ENCODE measurements around the gene AP1G1. TPM values are rescaled to one million over a fixed set of nuclear protein-coding genes. Genes with fewer than 3 reads are reported as not detected.

Gene AP1G1
- total RNA-seq, 4 donors from 2014 or later: 104 to 270 (median 121) TPM

- no peaks in the 10 kb centered on the region for H3K27me3 ChIP-seq
- H3K36me3 ChIP-seq: peaks cover 0 to 57% (median 28%) of the 10 kb centered on the region in 4 donors
- in situ Hi-C loops (cut with MboI; ENCODE audit: low pct_ligation_motif_present in 1 of 4, low pct_unique_long_range_greater_than_20kb in 1 of 4, low sequenced_read_pairs in 3 of 4) (no loop called here), intact Hi-C loops (cut with DNase I; ENCODE audit: low total_unique reads) (no loop called here)
- H3K27ac ChIP-seq: no peak overlapping the region
- no peak for TF ChIP-seq CTCF (IDR thresholded peaks at IDR 0.05)
- no peak for TF ChIP-seq EP300 (IDR thresholded peaks at IDR 0.05; ENCODE audit: low read depth)
- no peak for TF ChIP-seq POLR2A (IDR thresholded peaks at IDR 0.05)
- TF ChIP-seq POLR2AphosphoS5 (IDR thresholded peaks at IDR 0.05): no peak
- no peak overlapping the region for H3K4me3 ChIP-seq
- H3K4me1 ChIP-seq: peaks cover 0 to 8% (median 0%) of the 10 kb centered on the region in 4 donors
- H3K9me3 ChIP-seq: no peaks in the 10 kb centered on the region
- no peak for DNase-seq
Observed at GRCh38 chr16:71771571-71771970, 37.1 kb downstream of the AP1G1 start.

- peaks cover 0 to 8% (median 0%) of the 10 kb centered on the region in 4 donors for H3K4me1 ChIP-seq
- no peaks in the 10 kb centered on the region for H3K9me3 ChIP-seq
- no peak overlapping the region for H3K27ac ChIP-seq
- no peak overlapping the region for H3K4me3 ChIP-seq
- H3K27me3 ChIP-seq: no peaks in the 10 kb centered on the region
- in situ Hi-C loops (cut with MboI; ENCODE audit: low pct_ligation_motif_present in 1 of 4, low pct_unique_long_range_greater_than_20kb in 1 of 4, low sequenced_read_pairs in 3 of 4) (no loop called here), intact Hi-C loops (cut with DNase I; ENCODE audit: low total_unique reads) (no loop called here)
- no peak for DNase-seq
- peaks cover 0 to 53% (median 26%) of the 10 kb centered on the region in 4 donors for H3K36me3 ChIP-seq
- TF ChIP-seq CTCF (IDR thresholded peaks at IDR 0.05) (no peak), EP300 (IDR thresholded peaks at IDR 0.05; ENCODE audit: low read depth) (no peak), POLR2AphosphoS5 (IDR thresholded peaks at IDR 0.05) (no peak), POLR2A (IDR thresholded peaks at IDR 0.05) (no peak)
- 95 to 100% methylated on average over 1 of the region's 1 CpG for WGBS, 2 donors (ENCODE audit: low coverage in 1 of 2)
Observed at GRCh38 chr16:71769222-71769621, 39.4 kb downstream of the AP1G1 start.

GRCh38 chr16:71767060-71767900, 41.4 kb downstream of the AP1G1 start:
- 76 to 84% methylated on average over 3 of the region's 3 CpGs for WGBS, 2 donors (ENCODE audit: low coverage in 1 of 2)
- in situ Hi-C loops (cut with MboI; ENCODE audit: low pct_ligation_motif_present in 1 of 4, low pct_unique_long_range_greater_than_20kb in 1 of 4, low sequenced_read_pairs in 3 of 4): no loop called here

More at GRCh38 chr16:71767060-71767900, 41.4 kb downstream of the AP1G1 start:
- no peak for TF ChIP-seq POLR2A (IDR thresholded peaks at IDR 0.05)
- no peak for TF ChIP-seq EP300 (IDR thresholded peaks at IDR 0.05; ENCODE audit: low read depth)
- no peak for TF ChIP-seq CTCF (IDR thresholded peaks at IDR 0.05)
- TF ChIP-seq POLR2AphosphoS5 (IDR thresholded peaks at IDR 0.05): no peak
- intact Hi-C loops (cut with DNase I; ENCODE audit: low total_unique reads): no loop called here
- no peak for DNase-seq
- Histone ChIP-seq H3K9me3 (no peaks in the 10 kb centered on the region), H3K27me3 (no peaks in the 10 kb centered on the region), H3K4me3 (no peak overlapping the region), H3K27ac (no peak overlapping the region), H3K36me3 (peaks cover 0 to 54% (median 28%) of the 10 kb centered on the region in 4 donors), H3K4me1 (peaks cover 0 to 8% (median 0%) of the 10 kb centered on the region in 4 donors)
